HEK293 (cell line): Measurements from ENCODE around the gene EDN1.

Experiments used
- CTCF ChIP-seq: fragments of 450-650 bp; formaldehyde crosslinking; IDR thresholded peaks from 2 replicates; pipeline ENCODE4 v1.5.1; 2016; ENCODE audit warnings: missing biosample characterization, missing genetic modification characterization
- GLI2 ChIP-seq: fragments of 450-650 bp; formaldehyde crosslinking; IDR thresholded peaks from 2 replicates; pipeline ENCODE4; 2017; ENCODE audit warnings: missing biosample characterization, missing genetic modification characterization, low read depth, borderline replicate concordance
- ZNF560 ChIP-seq: fragments of 450-650 bp; formaldehyde crosslinking; IDR thresholded peaks from 2 replicates; pipeline ENCODE4 v1.5.1; 2017; ENCODE audit warnings: missing biosample characterization, missing genetic modification characterization, borderline replicate concordance
- ZNF585B ChIP-seq: fragments of 450-650 bp; formaldehyde crosslinking; IDR thresholded peaks from 2 replicates; pipeline ENCODE4 v1.5.1; 2016; ENCODE audit warnings: missing biosample characterization, missing genetic modification characterization
- ZNF624 ChIP-seq: fragments of 450-650 bp; formaldehyde crosslinking; IDR thresholded peaks from 2 replicates; pipeline ENCODE4 v1.5.1; 2017; ENCODE audit warnings: missing biosample characterization, missing genetic modification characterization

- TF ChIP-seq ZNF560 (tag by site-specific recombination) (no peak), CTCF (no peak), ZNF624 (tag by site-specific recombination) (no peak), ZNF585B (tag by site-specific recombination) (no peak), GLI2 (no peak)
These were observed 15.1 kb upstream of the EDN1 start for GRCh38 chr6:12275107-12275506.
